Measurements from ENCODE around the gene GPANK1. TPM values are rescaled to one million over a fixed set of nuclear protein-coding genes. Genes with fewer than 3 reads are reported as not detected.

The GPANK1 gene
- total and polyA plus RNA-seq, 10 of the 15 experiments (the other 5 are each of a cell fraction or from before 2014, with no cell fraction given) = 11.7 to 36.3 (median 17.5) TPM

DNA sequence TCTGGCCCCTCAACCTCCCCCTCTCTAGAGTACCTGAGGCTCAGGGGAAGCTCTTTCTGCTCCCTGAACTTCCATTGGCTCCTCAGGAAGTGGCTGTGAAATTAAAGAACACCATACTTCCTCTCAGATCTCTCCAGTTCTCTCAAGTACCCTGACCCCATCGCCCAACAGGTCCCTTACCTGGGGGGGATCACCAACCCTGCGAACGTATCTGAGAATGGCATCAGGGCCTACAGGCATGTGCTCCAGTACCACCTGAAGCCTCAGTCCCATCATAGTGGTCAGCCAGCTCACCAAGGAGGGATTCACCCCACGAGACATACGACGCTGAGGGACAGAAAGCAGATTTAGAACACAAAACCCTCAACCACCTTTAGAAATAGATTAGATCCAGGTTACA is 24.2 kb downstream of the GPANK1 start:
- CTCF ChIA-PET = no interaction called here
- no peak for TF ChIP-seq RCOR1 (conservative IDR thresholded peaks at IDR 0.05; ENCODE audit: low read depth, low read length)
- TF ChIP-seq, protein P1, sequence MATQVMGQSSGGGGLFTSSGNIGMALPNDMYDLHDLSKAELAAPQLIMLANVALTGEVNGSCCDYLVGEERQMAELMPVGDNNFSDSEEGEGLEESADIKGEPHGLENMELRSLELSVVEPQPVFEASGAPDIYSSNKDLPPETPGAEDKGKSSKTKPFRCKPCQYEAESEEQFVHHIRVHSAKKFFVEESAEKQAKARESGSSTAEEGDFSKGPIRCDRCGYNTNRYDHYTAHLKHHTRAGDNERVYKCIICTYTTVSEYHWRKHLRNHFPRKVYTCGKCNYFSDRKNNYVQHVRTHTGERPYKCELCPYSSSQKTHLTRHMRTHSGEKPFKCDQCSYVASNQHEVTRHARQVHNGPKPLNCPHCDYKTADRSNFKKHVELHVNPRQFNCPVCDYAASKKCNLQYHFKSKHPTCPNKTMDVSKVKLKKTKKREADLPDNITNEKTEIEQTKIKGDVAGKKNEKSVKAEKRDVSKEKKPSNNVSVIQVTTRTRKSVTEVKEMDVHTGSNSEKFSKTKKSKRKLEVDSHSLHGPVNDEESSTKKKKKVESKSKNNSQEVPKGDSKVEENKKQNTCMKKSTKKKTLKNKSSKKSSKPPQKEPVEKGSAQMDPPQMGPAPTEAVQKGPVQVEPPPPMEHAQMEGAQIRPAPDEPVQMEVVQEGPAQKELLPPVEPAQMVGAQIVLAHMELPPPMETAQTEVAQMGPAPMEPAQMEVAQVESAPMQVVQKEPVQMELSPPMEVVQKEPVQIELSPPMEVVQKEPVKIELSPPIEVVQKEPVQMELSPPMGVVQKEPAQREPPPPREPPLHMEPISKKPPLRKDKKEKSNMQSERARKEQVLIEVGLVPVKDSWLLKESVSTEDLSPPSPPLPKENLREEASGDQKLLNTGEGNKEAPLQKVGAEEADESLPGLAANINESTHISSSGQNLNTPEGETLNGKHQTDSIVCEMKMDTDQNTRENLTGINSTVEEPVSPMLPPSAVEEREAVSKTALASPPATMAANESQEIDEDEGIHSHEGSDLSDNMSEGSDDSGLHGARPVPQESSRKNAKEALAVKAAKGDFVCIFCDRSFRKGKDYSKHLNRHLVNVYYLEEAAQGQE (IDR thresholded peaks at IDR 0.05; ENCODE audit: low read depth, low read length) = no peak
- TF ChIP-seq ZNF384 (IDR thresholded peaks at IDR 0.05; ENCODE audit: borderline replicate concordance, low read depth, low read length) = no peak
- no peak for TF ChIP-seq SMARCA5 (IDR thresholded peaks at IDR 0.05)
- TF ChIP-seq, protein P2, sequence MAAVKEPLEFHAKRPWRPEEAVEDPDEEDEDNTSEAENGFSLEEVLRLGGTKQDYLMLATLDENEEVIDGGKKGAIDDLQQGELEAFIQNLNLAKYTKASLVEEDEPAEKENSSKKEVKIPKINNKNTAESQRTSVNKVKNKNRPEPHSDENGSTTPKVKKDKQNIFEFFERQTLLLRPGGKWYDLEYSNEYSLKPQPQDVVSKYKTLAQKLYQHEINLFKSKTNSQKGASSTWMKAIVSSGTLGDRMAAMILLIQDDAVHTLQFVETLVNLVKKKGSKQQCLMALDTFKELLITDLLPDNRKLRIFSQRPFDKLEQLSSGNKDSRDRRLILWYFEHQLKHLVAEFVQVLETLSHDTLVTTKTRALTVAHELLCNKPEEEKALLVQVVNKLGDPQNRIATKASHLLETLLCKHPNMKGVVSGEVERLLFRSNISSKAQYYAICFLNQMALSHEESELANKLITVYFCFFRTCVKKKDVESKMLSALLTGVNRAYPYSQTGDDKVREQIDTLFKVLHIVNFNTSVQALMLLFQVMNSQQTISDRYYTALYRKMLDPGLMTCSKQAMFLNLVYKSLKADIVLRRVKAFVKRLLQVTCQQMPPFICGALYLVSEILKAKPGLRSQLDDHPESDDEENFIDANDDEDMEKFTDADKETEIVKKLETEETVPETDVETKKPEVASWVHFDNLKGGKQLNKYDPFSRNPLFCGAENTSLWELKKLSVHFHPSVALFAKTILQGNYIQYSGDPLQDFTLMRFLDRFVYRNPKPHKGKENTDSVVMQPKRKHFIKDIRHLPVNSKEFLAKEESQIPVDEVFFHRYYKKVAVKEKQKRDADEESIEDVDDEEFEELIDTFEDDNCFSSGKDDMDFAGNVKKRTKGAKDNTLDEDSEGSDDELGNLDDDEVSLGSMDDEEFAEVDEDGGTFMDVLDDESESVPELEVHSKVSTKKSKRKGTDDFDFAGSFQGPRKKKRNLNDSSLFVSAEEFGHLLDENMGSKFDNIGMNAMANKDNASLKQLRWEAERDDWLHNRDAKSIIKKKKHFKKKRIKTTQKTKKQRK (IDR thresholded peaks at IDR 0.05; ENCODE audit: low read depth, low read length) = no peak
- TF ChIP-seq BRCA1 (IDR thresholded peaks at IDR 0.05; ENCODE audit: low read depth, low read length) = no peak
- TF ChIP-seq YBX1 (IDR thresholded peaks at IDR 0.05) = no peak
- no peak for TF ChIP-seq BCL11A (IDR thresholded peaks at IDR 0.05; ENCODE audit: low read depth, low read length)
- TF ChIP-seq, protein P3, sequence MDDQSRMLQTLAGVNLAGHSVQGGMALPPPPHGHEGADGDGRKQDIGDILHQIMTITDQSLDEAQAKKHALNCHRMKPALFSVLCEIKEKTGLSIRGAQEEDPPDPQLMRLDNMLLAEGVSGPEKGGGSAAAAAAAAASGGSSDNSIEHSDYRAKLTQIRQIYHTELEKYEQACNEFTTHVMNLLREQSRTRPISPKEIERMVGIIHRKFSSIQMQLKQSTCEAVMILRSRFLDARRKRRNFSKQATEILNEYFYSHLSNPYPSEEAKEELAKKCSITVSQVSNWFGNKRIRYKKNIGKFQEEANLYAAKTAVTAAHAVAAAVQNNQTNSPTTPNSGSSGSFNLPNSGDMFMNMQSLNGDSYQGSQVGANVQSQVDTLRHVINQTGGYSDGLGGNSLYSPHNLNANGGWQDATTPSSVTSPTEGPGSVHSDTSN (IDR thresholded peaks at IDR 0.05; ENCODE audit: insufficient replicate concordance, low read depth, low read length) = no peak
- no peak for TF ChIP-seq ZNF207 (IDR thresholded peaks at IDR 0.05; ENCODE audit: borderline replicate concordance)
- no peak for TF ChIP-seq POLR2A (IDR thresholded peaks at IDR 0.05; ENCODE audit: low read depth, low read length)
- no peak for TF ChIP-seq ZBED1 (IDR thresholded peaks at IDR 0.05; ENCODE audit: borderline replicate concordance)
- no peaks in the 10 kb centered on the region for H3K79me2 ChIP-seq (ENCODE audit: control insufficient read depth, insufficient read depth, low read length)
- POLR2A ChIA-PET = interaction anchor here (0.6 kb wide), 1 partner anchor 38 kb away, joined by 3 read pairs; no protein-coding TSS in a partner anchor
- 98% methylated on average over 6 of the region's 6 CpGs for WGBS (ENCODE audit: insufficient coverage, insufficient replicate concordance, low lambda C conversion rate, missing lambda C conversion rate)
- H3K9ac ChIP-seq (ENCODE audit: control insufficient read depth, insufficient read depth, low read length) = no peak overlapping the region
- ATAC-seq (no peak), DNase-seq (ENCODE audit: low read depth, low spot score) (no peak), FAIRE-seq (no peak)
- peaks cover 43 to 53% of the 10 kb centered on the region in 2 experiments for H3K36me3 ChIP-seq (ENCODE audit: control insufficient read depth in 2 of 2, insufficient read depth in 2 of 2, low read length in 1 of 2)
- H3K9me3 ChIP-seq (replicated peaks; ENCODE audit: control insufficient read depth, insufficient read depth, low read length) = no peaks in the 10 kb centered on the region
- H4K20me1 ChIP-seq (ENCODE audit: control insufficient read depth, insufficient read depth) = no peaks in the 10 kb centered on the region
- SMC1A ChIA-PET (ENCODE audit: uncharacterized antibody, unreplicated experiment) = interaction anchor here (1.0 to 1.5 kb wide), 3 partner anchors 12 to 92 kb away, joined by 3 to 4 read pairs (median 4); no protein-coding TSS in a partner anchor
- no peaks in the 10 kb centered on the region for H3K4me1 ChIP-seq (ENCODE audit: control insufficient read depth, insufficient read depth, low read length)
- no peak overlapping the region for H3K4me2 ChIP-seq (ENCODE audit: control insufficient read depth, insufficient read depth)
- RAD21 ChIA-PET (ENCODE audit: unreplicated experiment) = no interaction called here
- no TSS peak for BruUV-seq (replicated peaks)
- no peak overlapping the region for H3K27ac ChIP-seq (ENCODE audit: control insufficient read depth, insufficient read depth)
- no peak overlapping the region for H3K4me3 ChIP-seq
- no peak overlapping the region for H2AFZ ChIP-seq (ENCODE audit: control insufficient read depth, low read depth, low read length)
- no peaks in the 10 kb centered on the region for H3K27me3 ChIP-seq (replicated peaks in 1 of 2; ENCODE audit: control insufficient read depth in 2 of 2, insufficient read depth in 2 of 2, low read length in 1 of 2)
- intact Hi-C loops (cut with micrococcal nuclease; ENCODE audit: unreplicated experiment) = no loop called here
- in situ Hi-C loops (cut with MboI) = no loop called here

Data from GM12878 (cell line).